ENCODE data around the gene XKR8. TPM values are rescaled to one million over a fixed set of nuclear protein-coding genes. Genes with fewer than 3 reads are reported as not detected.

Gene XKR8, protein sequence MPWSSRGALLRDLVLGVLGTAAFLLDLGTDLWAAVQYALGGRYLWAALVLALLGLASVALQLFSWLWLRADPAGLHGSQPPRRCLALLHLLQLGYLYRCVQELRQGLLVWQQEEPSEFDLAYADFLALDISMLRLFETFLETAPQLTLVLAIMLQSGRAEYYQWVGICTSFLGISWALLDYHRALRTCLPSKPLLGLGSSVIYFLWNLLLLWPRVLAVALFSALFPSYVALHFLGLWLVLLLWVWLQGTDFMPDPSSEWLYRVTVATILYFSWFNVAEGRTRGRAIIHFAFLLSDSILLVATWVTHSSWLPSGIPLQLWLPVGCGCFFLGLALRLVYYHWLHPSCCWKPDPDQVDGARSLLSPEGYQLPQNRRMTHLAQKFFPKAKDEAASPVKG
- 4.1 and 6.5 TPM in 2 replicates for total RNA-seq

DNA sequence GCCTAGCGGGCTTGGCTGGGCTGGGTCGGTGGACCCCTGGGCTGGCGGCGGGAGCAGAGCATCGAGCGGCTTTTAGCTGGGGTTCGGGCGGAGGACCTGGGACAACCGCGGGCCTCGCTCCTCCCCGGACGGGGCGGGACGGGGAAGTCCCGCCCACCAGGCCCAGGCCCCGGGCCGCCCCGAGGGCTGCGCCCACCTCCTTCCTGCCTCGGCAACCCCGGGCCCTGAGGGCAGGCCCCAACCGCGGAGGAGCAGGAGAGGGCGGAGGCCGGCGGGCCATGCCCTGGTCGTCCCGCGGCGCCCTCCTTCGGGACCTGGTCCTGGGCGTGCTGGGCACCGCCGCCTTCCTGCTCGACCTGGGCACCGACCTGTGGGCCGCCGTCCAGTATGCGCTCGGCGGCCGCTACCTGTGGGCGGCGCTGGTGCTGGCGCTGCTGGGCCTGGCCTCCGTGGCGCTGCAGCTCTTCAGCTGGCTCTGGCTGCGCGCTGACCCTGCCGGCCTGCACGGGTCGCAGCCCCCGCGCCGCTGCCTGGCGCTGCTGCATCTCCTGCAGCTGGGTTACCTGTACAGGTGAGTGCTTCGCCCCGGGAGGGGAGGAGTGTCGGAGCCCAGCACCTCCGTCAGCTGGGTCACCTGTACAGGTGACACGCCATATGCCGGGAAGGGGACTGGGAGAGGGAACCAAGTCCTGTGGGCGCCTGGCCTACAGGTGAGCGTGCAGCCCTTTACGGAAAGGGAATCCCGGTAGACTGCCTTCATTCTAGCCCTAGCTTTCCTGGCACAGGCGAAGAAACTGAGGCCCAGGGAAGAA, at the start of gene XKR8:
Gene XKR8 (plus strand): TSS at position 182 of the 812 bp plus-strand sequence. CDS start 97 bp downstream, at position 279.
- peak; percentile 50 to 79 for DNase-seq (ENCODE audit: low read depth in 2 of 2)

DNA sequence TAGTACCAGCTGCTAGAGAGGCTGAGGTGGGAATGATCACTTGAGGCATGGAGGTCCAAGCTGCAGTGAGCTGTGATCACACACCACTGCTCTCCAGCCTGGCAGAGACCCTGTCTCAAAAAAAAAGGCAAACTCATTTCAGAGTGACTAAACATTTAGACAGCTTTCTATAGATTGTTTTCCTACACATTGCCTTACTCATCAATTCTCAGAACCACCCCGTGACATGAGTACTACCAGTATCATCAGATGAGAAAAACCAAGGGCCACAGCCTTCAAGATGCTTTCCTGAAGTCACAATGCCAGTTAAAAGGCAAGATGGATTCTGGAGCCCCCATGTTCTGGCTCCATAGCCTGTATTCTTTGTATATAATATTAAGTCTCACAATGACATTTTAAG, 47.3 kb upstream of the XKR8 start:
- DNase-seq (ENCODE audit: low read depth in 2 of 2), result no peak

DNA sequence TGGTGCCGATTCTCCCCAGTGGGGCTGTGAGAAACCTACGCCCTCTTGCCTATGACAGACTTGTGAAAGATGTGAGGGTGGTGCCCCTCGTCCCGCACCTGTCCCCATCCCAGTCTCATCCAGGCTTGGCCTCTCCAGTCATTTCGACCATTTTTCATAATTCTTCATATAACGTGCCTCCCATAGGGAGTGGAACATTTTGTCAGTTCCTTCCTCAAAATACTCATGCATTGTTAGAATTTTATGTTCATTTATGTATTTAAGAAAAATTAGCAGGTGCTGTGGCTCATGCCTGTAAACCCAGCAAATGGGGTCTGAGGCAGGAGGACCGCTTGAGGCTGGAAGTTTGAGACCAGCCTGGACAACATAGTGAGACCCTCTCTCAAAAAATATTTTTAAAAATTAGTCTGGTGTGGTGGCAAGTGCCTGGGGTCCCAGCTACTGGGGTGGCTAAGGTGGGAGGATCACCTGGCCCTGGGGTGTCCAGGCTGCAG, 44.6 kb upstream of the XKR8 start:
- DNase-seq (ENCODE audit: low read depth in 2 of 2), result no peak

DNA sequence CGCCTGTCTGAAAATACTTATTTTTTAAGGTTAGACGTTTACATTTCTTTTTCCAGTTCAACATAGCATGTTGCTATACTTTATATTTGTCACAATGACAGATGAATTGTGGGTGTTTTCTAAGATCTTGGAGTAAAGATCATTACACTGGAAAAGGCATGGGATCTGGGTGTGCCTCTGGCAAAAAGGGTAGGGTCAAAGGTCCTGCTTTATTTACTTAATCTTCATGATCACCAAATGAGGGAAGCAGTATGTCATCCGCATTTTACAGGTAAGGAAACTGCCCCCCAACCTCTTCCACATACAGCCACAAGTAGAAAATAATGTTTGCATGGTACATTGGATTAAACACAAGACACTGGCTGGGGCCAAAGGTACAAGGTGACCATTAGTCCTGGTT, 37.5 kb upstream of the XKR8 start:
- no peak for DNase-seq (ENCODE audit: low read depth in 2 of 2)

DNA sequence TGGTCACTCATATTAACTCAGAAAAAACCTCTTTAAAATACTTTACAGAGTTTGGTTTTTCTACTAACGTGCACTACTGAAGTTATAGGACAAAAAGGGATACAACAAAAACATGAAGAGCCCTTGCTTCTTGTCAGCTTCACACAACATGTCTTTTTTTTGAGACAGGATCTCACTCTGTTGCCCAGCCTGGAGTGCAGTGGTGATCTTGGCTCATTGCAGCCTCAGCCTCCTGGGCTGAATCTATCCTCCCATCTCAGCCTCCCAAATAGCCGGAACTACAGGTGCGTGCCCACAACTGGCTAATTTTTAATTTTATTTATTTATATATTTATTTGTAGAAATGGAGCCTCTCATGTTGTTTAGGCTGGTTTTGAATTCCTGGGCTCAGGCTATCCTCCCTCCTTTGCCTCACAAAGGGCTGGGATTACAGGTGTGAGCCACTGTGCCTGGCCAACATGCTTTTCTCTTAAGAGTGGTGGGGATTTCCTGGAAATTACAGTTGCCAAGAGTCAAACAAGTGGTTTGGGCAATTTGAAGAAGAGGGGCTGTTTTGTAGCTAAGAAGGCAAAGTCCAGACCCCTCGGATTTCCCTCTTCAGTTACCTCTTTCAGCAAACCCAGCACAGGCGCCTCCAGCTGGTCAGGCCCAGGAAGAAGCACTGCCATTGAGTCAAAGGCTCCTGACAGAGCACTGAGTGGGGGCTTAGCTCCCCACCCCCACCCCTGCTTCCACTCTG, 31.4 kb upstream of the XKR8 start:
- DNase-seq (ENCODE audit: low read depth in 2 of 2), result no peak

DNA sequence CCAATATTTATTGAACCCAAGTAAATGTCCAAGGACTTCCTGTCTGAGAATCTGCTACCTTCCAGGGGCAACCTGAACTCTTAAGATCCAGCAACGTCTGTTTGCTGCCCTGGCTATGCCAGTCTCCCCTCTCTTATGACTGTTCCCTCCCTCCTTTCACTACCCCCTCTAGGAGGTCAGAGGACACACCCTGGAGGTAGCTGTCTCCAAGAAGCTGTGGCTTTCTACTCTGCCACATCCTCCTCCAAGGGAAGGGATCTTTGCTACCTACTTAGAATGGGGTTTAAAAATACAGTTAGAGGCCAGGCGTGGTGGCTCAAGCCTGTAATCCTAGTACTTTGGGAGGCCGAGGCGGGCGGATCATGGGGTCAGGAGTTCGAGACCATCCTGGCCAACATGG, 28.6 kb upstream of the XKR8 start:
- no peak for DNase-seq (ENCODE audit: low read depth in 2 of 2)

DNA sequence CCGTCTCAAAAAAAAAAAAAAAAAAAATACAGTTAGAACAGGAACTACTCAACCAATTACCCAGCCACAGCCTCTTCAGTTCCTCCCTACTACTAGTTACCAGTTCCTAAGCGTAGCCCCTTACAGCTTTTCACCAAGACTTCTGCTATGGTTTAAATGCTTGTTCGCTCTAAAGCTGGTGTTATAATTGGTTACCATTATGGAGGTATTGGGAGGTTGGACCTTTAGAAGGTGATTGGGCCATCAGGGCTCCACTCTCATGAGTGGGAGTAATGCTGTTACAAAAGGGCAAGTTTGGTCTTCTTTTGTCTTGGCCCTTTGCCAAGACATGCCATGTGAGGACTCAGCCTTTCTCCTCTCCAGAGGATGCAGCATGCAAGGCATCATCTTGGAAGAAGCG, 28.0 kb upstream of the XKR8 start:
- no peak for DNase-seq (ENCODE audit: low read depth in 2 of 2)

DNA sequence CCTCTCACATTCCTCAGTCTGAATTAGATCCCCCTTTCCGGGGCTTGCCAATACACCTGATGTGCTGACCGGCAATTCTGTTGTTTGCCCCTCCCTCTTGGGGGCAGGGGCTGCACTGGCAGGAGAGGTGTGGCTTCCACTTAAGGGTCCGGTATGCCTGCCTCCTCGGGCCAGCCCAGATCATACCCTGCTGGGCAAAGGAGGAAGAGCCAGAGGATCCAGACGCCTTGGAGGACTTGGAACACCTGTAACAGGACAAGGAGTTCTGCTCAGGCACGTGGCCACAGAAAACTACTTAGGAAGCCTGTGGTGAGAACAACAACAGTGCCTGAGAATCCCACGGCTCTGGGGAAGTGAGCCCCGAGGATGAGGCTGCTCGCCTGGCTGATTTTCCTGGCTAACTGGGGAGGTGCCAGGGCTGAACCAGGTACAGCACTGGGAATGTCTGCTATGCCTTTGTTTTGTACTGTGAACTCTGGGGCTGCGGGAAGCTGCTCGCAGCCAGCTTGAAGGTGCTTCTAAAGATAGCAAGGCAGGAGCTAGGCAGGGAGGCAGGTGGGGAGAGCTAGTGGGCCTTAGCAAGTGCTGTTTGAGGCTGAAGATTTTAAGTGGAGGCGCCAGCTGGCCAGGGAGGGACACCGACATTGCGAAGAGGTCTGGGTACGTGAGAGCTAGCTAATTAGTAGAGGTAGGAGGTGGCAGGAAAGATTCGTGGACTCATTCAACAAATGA, 24.8 kb upstream of the XKR8 start, which contains the start of gene SMPDL3B:
Gene SMPDL3B (plus strand): TSS at position 183 of the 732 bp plus-strand sequence. CDS start 184 bp downstream, at position 367.
- no peak for DNase-seq (ENCODE audit: low read depth in 2 of 2)

DNA sequence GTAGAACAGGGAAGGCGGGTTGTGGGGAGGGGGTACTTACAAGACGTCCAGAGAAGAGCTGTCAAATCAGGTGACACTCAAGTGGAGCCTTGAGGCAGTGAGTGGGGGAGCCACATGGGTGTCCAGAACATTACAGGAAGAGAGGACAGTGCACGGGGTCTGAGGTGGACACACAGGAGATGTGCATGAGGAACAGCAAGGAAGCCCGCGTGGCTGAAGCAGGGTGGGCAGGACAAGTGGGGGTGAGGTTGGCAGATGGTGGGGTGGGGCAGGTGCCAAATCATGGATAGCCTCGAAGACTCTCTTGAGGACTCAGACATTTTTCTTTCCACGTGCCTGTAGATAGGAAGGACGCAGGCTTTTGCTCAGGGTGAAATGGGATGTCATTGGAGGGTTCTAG, 24.1 kb upstream of the XKR8 start:
- no peak for DNase-seq (ENCODE audit: low read depth in 2 of 2)

DNA sequence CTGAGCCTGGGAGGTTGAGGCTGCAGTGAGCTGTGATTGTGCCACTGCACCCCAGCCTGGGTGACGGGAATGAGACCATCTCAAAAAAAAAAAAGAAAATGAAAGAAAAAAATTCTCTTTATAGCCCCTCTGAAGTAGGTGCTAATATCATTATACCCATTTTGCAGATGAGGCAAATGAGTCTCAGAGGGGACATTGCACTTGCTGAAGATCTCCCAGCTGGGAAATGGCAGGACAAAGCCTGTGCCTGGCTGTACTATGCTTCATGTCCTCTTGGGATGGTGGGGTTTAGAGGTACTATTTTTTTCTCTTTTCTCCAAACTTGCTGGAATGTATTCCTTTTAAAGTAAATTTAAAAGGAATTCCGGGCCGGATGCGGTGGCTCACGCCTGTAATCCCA, 23.4 kb upstream of the XKR8 start:
- no peak for DNase-seq (ENCODE audit: low read depth in 2 of 2)

DNA sequence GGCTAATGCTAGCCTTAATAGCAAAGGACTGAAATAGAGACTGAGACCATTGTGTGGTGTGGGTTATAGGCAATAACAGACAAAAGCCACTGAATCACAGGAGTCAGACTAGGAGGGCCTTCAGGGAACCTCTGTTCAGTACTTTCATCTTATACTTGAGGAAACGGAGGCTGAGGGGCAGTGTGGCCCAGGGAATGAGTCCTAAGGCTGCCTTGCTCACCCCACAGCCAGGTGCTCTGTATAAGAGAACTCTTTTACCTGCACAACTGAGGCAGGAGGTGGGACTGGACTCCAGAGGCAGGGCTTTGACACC, 22.3 kb upstream of the XKR8 start:
- no peak for DNase-seq (ENCODE audit: low read depth in 2 of 2)

DNA sequence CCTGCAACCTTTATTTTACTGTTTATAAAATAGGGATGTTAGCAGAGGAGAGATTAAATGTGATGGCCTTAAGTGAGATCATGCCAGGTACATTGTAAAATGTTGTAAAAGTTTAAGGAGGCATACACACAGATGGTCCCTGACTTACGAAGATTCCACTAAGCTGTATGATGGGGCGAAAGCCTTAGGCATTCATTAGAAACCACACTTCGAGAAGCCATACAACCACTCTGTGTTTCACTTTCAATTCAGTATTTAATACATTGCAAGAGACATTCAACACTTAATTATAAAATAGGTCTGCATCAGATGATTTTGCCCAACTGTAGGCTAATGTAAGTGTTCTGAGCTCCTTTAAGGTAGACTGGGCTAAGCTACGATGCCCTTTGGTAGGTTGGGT, 21.3 kb upstream of the XKR8 start:
- DNase-seq (ENCODE audit: low read depth in 2 of 2), result no peak

DNA sequence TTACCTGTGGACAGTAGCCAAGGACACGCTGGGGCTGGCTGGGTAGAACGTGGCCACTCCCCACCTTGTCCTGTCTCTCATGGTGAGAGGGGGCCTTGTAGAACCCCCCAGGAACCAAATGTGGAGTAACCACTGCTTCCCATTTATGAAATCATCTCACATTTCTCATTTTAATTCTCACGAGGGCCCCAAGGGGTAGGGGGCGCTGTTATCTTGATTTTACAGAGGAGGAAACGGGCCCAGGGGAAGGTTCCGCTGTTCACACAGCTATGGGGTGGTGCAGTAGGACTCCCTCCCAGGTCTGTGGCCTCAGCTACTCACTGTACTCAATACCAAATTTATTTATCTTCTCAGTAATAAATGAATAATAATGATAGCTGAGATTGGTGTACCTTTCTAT, 19.5 kb upstream of the XKR8 start:
- peak; percentile 53 to 68 for DNase-seq (ENCODE audit: low read depth in 2 of 2)

DNA sequence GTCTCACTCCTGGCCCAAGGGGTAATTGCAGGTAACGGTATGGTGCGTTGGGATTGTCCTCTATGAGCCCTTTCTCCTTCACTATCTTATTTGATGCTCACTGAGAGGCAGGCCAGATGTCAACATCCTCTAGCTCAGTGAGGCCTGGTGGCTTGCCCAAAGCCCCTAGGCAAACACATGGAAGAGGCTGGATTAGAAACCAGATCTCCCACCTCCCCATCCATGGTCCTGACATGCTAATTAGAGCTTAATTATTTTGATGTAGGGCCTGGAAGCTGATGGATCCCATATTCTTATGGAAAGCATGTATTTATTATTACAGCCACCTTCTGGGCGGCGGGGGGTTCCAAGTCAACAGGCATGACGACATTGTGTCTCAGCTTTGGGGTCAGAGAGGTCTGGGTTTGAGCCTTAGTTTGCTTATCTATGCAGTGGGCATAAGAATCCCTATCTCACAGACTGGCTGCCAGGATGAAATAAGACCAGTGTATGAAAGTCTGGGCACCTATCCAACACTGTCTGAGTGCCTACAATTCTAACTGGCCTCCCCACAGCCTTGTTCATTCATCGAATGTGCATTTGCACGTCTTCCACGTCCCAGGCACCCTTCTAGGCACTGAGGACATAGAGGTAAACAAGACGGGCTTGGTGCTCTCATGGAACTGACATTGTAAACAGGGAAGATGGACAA, 18.8 kb upstream of the XKR8 start:
- DNase-seq (ENCODE audit: low read depth in 2 of 2), result no peak

DNA sequence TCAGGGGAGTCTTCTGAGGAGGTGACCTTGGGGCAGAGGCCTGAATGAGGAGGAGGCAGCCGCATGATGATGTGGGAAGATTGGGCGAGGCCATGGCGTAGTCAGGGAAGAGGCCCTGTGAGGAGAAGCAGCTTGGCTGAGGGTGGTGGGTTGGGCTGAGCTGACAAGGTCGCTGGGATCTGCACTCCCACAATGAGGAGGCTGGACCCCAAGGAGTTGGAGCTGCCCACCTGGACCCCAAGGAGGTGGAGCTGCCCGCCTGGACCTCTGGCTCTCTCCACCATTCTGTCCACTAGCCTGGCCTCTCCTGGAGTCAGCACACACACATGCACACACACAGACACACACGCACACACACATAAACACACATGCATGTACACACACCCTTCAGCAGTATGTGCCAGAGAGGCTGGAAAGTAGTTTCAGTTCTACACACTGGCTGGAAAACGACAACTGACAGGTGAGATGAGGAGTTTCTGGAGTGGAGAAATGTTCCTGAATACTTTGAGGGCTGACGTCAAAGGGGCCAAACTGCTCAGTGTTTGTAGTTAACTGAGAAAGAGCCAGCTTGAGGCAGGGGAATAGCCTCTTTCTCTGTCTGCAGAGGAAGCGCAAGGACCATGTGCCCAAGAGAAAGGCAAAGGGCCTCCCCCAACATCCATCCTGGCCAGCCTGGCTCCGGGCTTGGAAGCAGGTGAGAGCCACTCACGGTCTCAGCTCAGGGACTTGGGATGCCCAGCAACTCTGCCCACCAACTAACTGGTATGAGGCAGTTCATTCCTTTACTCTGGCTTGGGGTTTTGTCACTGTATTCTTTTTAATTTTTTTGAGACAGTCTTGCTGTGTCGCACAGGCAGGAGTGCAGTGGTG, 17.9 kb upstream of the XKR8 start:
- DNase-seq (ENCODE audit: low read depth in 2 of 2), result no peak

DNA sequence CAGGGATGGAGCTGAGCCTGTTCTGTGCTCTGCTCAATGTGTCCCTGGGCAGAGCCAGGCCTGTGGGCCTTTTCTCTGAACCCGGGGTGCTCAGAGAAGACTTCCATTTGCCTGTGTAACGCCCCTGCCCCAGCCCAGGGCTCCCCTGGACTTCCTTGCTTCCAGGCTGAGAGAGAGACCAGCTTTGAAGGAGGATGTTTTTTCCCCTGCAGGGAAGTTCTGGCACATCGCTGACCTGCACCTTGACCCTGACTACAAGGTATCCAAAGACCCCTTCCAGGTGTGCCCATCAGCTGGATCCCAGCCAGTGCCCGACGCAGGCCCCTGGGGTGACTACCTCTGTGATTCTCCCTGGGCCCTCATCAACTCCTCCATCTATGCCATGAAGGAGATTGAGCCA, 14.8 kb upstream of the XKR8 start:
- DNase-seq (ENCODE audit: low read depth in 2 of 2), result no peak

DNA sequence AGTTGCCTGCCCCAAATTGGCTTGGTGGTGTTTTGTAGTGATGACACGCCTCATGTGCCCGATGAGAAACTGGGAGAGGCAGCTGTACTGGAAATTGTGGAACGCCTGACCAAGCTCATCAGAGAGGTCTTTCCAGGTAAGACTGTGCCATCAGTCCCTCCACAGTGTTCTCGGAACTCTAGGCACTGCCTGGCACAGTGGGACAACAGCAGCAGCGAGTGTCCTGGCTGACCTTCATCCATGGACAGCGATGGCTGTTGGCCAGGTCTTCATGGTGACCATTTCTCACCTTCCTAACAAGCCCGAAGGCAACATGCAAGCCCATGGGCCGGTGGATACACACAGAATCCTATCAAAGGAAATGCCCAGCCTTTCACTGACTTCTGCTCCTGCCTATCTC, 10.7 kb upstream of the XKR8 start:
- no peak for DNase-seq (ENCODE audit: low read depth in 2 of 2)

DNA sequence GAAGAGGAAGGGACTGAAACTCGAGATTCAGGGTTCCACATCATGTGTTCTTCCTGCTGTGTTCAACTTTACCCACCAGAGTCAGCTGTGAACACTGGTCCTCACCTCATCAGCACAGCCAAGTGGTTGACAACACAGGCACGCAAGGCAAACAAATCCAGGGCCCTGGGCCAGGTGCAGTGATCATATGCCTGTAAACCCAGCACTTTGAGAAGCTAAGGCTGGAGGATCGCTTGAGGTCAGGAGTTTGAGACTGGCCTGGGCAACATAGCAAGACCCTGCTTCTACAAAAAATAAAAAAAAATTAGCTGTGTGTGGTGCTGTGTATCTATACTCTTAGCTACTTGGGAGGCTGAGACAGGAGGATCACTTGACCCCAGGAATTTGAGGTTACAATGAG, 8.4 kb upstream of the XKR8 start:
- DNase-seq (ENCODE audit: low read depth in 2 of 2), result no peak

DNA sequence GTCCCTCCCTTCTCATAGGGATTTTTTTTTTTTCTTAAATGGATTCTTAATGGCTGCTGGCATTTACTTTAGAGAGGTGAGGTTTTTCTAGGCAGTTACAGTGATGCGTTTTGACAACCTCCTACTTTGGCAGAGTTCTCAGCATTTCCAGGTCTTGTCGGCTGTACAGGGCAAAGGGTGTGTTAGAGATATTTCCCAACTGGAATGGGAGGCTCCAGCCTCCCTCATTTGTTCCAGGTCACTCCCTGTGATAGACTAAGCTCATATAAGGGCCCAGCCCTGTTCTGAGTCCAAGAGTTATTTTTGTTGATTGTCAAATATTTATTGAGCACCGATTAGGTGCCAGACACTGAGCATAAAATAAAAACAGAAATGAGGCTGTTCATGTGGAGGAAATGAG, 7.6 kb upstream of the XKR8 start:
- no peak for DNase-seq (ENCODE audit: low read depth in 2 of 2)

DNA sequence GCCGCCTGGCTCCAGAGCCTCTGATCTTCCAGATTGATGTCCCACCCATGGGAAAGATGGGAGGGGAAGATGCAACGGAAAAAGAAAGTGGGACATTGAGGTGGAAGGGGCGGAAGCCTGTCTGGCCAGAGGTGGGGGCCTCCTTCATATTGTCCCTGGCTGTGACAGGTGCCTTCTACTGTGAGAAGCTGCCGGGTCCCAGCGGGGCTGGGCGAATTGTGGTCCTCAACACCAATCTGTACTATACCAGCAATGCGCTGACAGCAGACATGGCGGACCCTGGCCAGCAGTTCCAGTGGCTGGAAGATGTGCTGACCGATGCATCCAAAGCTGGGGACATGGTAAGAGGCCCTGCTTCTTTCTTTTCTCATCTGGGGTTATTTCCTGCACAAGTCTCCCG, 5.6 kb upstream of the XKR8 start:
- no peak for DNase-seq (ENCODE audit: low read depth in 2 of 2)
